GM23338 (cell line): Measurements from ENCODE around the gene RASAL3.

Source experiments
- CREB1 ChIP-seq: fragments of 250-450 bp; sonication (Bioruptor Pico); IDR thresholded peaks from 2 replicates; pipeline ENCODE4 v1.5.0; 2020; ENCODE audit warnings: low read depth, mild to moderate bottlenecking, moderate library complexity
- CTCF ChIP-seq, 2 experiments: fragments of 200-600 bp in 1 of 2; sonication (generic) in 1 of 2; conservative IDR thresholded peaks; 2 replicates each; pipeline versions ENCODE4 v1.5.1 to v1.6.1; 2016 to 2017; ENCODE audit warnings: antibody characterized with exemption in 2 of 2, low read depth in 2 of 2, mild to moderate bottlenecking in 2 of 2, moderate library complexity in 1 of 2
- EZH2 ChIP-seq: fragments of 200-600 bp; sonication (generic); IDR thresholded peaks from one replicate; pipeline ENCODE4 v1.8.0; 2017; ENCODE audit warnings: antibody characterized with exemption, mild to moderate bottlenecking, low read depth; ENCODE audit not compliant: unreplicated experiment
- EZH2phosphoT487 ChIP-seq: fragments of 200-600 bp; sonication (generic); IDR thresholded peaks from one replicate; pipeline ENCODE4 v1.8.1; 2018; ENCODE audit warnings: antibody characterized with exemption; ENCODE audit not compliant: unreplicated experiment
- JUNB ChIP-seq: IDR thresholded peaks from one replicate; pipeline ENCODE4 v1.6.1; 2016; ENCODE audit warnings: antibody characterized with exemption; ENCODE audit not compliant: unreplicated experiment
- NANOG ChIP-seq: IDR thresholded peaks from 2 replicates; pipeline ENCODE4 v1.6.1; 2016; ENCODE audit warnings: antibody characterized with exemption, borderline replicate concordance
- POLR2AphosphoS5 ChIP-seq: IDR thresholded peaks from 2 replicates; pipeline ENCODE4 v1.6.1; 2016; ENCODE audit warnings: antibody characterized with exemption, low read depth
- STAT1 ChIP-seq: IDR thresholded peaks from one replicate; pipeline ENCODE4 v1.6.1; 2016; ENCODE audit warnings: antibody characterized with exemption; ENCODE audit not compliant: unreplicated experiment
- ZNF462 ChIP-seq: fragments of 250-450 bp; sonication (Bioruptor Pico); IDR thresholded peaks from 2 replicates; pipeline ENCODE4 v1.5.0; 2020; ENCODE audit warnings: mild to moderate bottlenecking, moderate library complexity
- TF ChIP-seq, protein P1 (sequence below): IDR thresholded peaks from 2 replicates; pipeline ENCODE4 v1.6.1; 2016; ENCODE audit warnings: antibody characterized with exemption
- TF ChIP-seq, protein P2 (sequence below): IDR thresholded peaks from one replicate; pipeline ENCODE4 v1.6.1; 2018; ENCODE audit warnings: antibody characterized with exemption; ENCODE audit not compliant: unreplicated experiment

GRCh38 chr19:15433519-15434069 lies 30.8 kb downstream of the RASAL3 start:
- TF ChIP-seq CTCF (conservative IDR thresholded peaks at IDR 0.05; ENCODE audit: low read depth in 2 of 2) = no peak
- TF ChIP-seq POLR2AphosphoS5 = no peak
- no peak for TF ChIP-seq EZH2phosphoT487
- TF ChIP-seq, protein P1, sequence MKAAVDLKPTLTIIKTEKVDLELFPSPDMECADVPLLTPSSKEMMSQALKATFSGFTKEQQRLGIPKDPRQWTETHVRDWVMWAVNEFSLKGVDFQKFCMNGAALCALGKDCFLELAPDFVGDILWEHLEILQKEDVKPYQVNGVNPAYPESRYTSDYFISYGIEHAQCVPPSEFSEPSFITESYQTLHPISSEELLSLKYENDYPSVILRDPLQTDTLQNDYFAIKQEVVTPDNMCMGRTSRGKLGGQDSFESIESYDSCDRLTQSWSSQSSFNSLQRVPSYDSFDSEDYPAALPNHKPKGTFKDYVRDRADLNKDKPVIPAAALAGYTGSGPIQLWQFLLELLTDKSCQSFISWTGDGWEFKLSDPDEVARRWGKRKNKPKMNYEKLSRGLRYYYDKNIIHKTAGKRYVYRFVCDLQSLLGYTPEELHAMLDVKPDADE = no peak
- TF ChIP-seq CREB1 (CRISPR knock-in tag) = no peak
- TF ChIP-seq, protein P2, sequence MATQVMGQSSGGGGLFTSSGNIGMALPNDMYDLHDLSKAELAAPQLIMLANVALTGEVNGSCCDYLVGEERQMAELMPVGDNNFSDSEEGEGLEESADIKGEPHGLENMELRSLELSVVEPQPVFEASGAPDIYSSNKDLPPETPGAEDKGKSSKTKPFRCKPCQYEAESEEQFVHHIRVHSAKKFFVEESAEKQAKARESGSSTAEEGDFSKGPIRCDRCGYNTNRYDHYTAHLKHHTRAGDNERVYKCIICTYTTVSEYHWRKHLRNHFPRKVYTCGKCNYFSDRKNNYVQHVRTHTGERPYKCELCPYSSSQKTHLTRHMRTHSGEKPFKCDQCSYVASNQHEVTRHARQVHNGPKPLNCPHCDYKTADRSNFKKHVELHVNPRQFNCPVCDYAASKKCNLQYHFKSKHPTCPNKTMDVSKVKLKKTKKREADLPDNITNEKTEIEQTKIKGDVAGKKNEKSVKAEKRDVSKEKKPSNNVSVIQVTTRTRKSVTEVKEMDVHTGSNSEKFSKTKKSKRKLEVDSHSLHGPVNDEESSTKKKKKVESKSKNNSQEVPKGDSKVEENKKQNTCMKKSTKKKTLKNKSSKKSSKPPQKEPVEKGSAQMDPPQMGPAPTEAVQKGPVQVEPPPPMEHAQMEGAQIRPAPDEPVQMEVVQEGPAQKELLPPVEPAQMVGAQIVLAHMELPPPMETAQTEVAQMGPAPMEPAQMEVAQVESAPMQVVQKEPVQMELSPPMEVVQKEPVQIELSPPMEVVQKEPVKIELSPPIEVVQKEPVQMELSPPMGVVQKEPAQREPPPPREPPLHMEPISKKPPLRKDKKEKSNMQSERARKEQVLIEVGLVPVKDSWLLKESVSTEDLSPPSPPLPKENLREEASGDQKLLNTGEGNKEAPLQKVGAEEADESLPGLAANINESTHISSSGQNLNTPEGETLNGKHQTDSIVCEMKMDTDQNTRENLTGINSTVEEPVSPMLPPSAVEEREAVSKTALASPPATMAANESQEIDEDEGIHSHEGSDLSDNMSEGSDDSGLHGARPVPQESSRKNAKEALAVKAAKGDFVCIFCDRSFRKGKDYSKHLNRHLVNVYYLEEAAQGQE = no peak
- no peak for TF ChIP-seq EZH2
- TF ChIP-seq NANOG = no peak
- no peak for TF ChIP-seq JUNB
- no peak for TF ChIP-seq STAT1
- no peak for TF ChIP-seq ZNF462 (CRISPR knock-in tag)
